ENCODE data around the gene KBTBD4. TPM values are rescaled to one million over a fixed set of nuclear protein-coding genes. Genes with fewer than 3 reads are reported as not detected.

Gene KBTBD4
- total RNA-seq, 1 donor from 2014 or later, result 15.4 TPM

- DNase-seq (ENCODE audit: low read depth, low spot score), result no peak
- Mint-ChIP-seq H3K27me3 (ENCODE audit: low read depth) (no peaks in the 10 kb centered on the region), H3K27ac (ENCODE audit: unreplicated experiment) (no peak overlapping the region), H3K36me3 (ENCODE audit: low read depth) (peaks cover 7% of the 10 kb centered on the region), H3K4me1 (peaks cover under 1% of the 10 kb centered on the region), H3K9me3 (no peaks in the 10 kb centered on the region), H3K4me3 (no peak overlapping the region)
- TF ChIP-seq, protein P1, sequence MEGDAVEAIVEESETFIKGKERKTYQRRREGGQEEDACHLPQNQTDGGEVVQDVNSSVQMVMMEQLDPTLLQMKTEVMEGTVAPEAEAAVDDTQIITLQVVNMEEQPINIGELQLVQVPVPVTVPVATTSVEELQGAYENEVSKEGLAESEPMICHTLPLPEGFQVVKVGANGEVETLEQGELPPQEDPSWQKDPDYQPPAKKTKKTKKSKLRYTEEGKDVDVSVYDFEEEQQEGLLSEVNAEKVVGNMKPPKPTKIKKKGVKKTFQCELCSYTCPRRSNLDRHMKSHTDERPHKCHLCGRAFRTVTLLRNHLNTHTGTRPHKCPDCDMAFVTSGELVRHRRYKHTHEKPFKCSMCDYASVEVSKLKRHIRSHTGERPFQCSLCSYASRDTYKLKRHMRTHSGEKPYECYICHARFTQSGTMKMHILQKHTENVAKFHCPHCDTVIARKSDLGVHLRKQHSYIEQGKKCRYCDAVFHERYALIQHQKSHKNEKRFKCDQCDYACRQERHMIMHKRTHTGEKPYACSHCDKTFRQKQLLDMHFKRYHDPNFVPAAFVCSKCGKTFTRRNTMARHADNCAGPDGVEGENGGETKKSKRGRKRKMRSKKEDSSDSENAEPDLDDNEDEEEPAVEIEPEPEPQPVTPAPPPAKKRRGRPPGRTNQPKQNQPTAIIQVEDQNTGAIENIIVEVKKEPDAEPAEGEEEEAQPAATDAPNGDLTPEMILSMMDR (conservative IDR thresholded peaks at IDR 0.05), result no peak
Measured at GRCh38 chr11:47571895-47572294, 6.9 kb downstream of the KBTBD4 start.

- Mint-ChIP-seq H3K4me1 (peaks cover 5% of the 10 kb centered on the region), H3K4me3 (no peak overlapping the region), H3K9me3 (no peaks in the 10 kb centered on the region), H3K27me3 (ENCODE audit: low read depth) (no peaks in the 10 kb centered on the region), H3K27ac (ENCODE audit: unreplicated experiment) (peak overlapping the region; percentile 78), H3K36me3 (ENCODE audit: low read depth) (peaks cover 7% of the 10 kb centered on the region)
- TF ChIP-seq, protein P1 (conservative IDR thresholded peaks at IDR 0.05), result no peak
- DNase-seq (ENCODE audit: low read depth, low spot score), result no peak
Measured at GRCh38 chr11:47571357-47571729, 7.4 kb downstream of the KBTBD4 start.

DNA sequence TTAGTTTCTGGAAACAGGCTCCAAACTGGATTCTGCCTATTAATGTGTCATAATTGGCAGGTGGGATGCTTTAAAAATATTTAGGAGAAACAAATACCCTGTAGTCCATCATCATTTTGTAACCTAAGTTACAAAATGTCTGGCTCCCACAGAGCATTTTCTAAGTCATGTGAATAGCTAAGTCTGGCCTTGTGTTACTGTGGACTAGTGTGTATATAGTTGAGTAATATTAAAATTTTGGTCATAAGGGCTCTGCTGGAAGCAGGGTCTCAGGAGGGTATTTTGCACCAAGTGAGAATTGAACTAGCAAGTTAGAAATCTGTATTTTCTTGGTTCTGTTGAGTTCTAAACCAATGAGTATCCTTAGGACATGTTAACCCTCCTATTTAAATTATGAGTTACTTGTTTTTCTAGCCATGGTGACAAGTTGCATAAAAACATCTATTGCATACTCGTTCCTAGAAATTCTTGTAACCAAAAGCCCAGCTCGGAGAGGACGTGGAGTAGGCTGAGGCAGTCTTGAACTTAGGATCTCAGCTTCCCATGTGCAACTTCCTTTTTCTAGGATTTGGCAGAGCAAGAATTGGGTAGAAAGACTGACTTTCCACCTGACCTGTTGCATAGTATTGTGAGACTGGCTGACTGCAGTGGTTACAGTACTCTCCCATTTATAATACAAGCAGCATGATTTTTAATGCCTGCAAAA lies 8.0 kb downstream of the KBTBD4 start:
- H3K27me3 Mint-ChIP-seq (ENCODE audit: low read depth), result no peaks in the 10 kb centered on the region
- H3K4me3 Mint-ChIP-seq, result peak overlapping the region; percentile 33
- H3K9me3 Mint-ChIP-seq, result no peaks in the 10 kb centered on the region
- TF ChIP-seq, protein P1 (conservative IDR thresholded peaks at IDR 0.05), result no peak
- peaks cover 11% of the 10 kb centered on the region for H3K4me1 Mint-ChIP-seq
- H3K36me3 Mint-ChIP-seq (ENCODE audit: low read depth), result peaks cover 7% of the 10 kb centered on the region
- no peak for DNase-seq (ENCODE audit: low read depth, low spot score)
- H3K27ac Mint-ChIP-seq (ENCODE audit: unreplicated experiment), result no peak overlapping the region

- no peaks in the 10 kb centered on the region for H3K27me3 Mint-ChIP-seq (ENCODE audit: low read depth)
- DNase-seq (ENCODE audit: low read depth, low spot score), result no peak
- H3K36me3 Mint-ChIP-seq (ENCODE audit: low read depth), result peaks cover 7% of the 10 kb centered on the region
- H3K4me1 Mint-ChIP-seq, result peaks cover 11% of the 10 kb centered on the region
- peak overlapping the region; percentile 31 for H3K4me3 Mint-ChIP-seq
- TF ChIP-seq, protein P1 (conservative IDR thresholded peaks at IDR 0.05), result no peak
- H3K9me3 Mint-ChIP-seq, result no peaks in the 10 kb centered on the region
- H3K27ac Mint-ChIP-seq (ENCODE audit: unreplicated experiment), result no peak overlapping the region
Measured at GRCh38 chr11:47569646-47570045, 9.1 kb downstream of the KBTBD4 start.

- Mint-ChIP-seq H3K4me1 (peaks cover 11% of the 10 kb centered on the region), H3K9me3 (no peaks in the 10 kb centered on the region), H3K36me3 (ENCODE audit: low read depth) (peaks cover under 1% of the 10 kb centered on the region), H3K27me3 (ENCODE audit: low read depth) (no peaks in the 10 kb centered on the region), H3K27ac (ENCODE audit: unreplicated experiment) (peak overlapping the region; percentile 12), H3K4me3 (peak overlapping the region; percentile 87)
- no peak for DNase-seq (ENCODE audit: low read depth, low spot score)
- TF ChIP-seq, protein P1 (conservative IDR thresholded peaks at IDR 0.05), result no peak
Measured at GRCh38 chr11:47566149-47566698, 12.5 kb downstream of the KBTBD4 start.
